Measurements from ENCODE around the gene TRDMT1. TPM values are rescaled to one million over a fixed set of nuclear protein-coding genes. Genes with fewer than 3 reads are reported as not detected.

The TRDMT1 gene
- total RNA-seq, 1 donor from 2014 or later, result 5.9 TPM

DNA sequence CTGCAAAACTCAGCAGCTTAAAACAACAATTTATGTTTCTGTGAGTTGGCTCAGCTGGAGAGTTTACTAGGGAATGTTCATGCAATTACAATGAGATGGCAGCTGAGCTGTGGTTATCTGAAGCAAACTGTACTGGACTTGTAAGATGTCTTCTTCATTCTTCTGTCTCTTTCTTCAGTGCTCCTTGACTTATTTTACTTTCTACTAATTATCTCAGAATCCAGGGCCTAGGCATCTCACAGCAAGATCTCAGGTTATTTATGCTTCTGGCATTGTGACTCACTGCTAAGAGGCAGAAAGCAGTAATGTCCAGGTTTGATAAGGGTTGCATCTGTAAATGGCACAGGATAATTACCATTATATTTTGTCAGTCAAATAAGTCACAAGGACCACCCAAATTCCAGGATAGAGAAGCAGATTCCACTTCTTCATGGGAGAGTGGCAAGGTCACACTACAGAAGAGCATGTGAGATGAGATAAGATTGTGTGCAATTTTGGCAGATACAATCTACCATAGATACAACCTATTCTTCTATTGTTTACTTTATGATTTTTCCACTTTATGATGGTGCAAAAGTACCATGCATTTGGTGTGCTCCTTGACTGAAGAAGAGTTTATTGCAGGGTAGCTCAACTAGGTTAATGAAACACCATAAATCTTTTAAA is 43.4 kb upstream of the TRDMT1 start:
- H2AFZ ChIP-seq (ENCODE audit: low read depth, low read length), result no peak overlapping the region
- no peak overlapping the region for H3K9ac ChIP-seq (ENCODE audit: low read length)
- FAIRE-seq (peak; percentile 80), DNase-seq (ENCODE audit: low read depth) (no peak)
- no peak overlapping the region for H3K4me2 ChIP-seq (ENCODE audit: low read length)
- H3K36me3 Mint-ChIP-seq (ENCODE audit: low read depth, unreplicated experiment), result peaks cover 5% of the 10 kb centered on the region
- peaks cover 5% of the 10 kb centered on the region for H3K9me3 ChIP-seq (ENCODE audit: insufficient read depth, low read depth, low read length)
- no peaks in the 10 kb centered on the region for H3K27me3 ChIP-seq (ENCODE audit: insufficient read depth, low read length)
- no peak overlapping the region for H3K4me3 ChIP-seq (ENCODE audit: insufficient read depth, low read depth, low read length)
- TF ChIP-seq EZH2 (IDR thresholded peaks at IDR 0.05; ENCODE audit: insufficient read depth, low read length), result no peak
- no peak for TF ChIP-seq CTCF (IDR thresholded peaks at IDR 0.05; ENCODE audit: insufficient read depth, low read depth, low read length)
- H3K9me3 Mint-ChIP-seq (ENCODE audit: unreplicated experiment), result peaks cover 6% of the 10 kb centered on the region
- H3K27ac Mint-ChIP-seq (ENCODE audit: unreplicated experiment), result no peak overlapping the region
- H3K4me3 Mint-ChIP-seq (ENCODE audit: unreplicated experiment), result no peak overlapping the region
- H3K4me1 Mint-ChIP-seq (ENCODE audit: low read depth, unreplicated experiment), result peaks cover 3% of the 10 kb centered on the region
- H3K79me2 ChIP-seq (ENCODE audit: insufficient read depth, low read length), result no peaks in the 10 kb centered on the region
- no peak overlapping the region for H3K27ac ChIP-seq (ENCODE audit: low read depth, low read length)
- H3K27me3 Mint-ChIP-seq (ENCODE audit: low read depth, unreplicated experiment), result no peaks in the 10 kb centered on the region
- H3K4me1 ChIP-seq (ENCODE audit: insufficient read depth, low read length), result peaks cover 5% of the 10 kb centered on the region
- H4K20me1 ChIP-seq (ENCODE audit: insufficient read depth, low read length), result no peaks in the 10 kb centered on the region
- no peaks in the 10 kb centered on the region for H3K36me3 ChIP-seq (ENCODE audit: insufficient read depth, low read length)

- peaks cover 5% of the 10 kb centered on the region for H3K4me1 Mint-ChIP-seq (ENCODE audit: low read depth, unreplicated experiment)
- no peak overlapping the region for H3K4me3 Mint-ChIP-seq (ENCODE audit: unreplicated experiment)
- Histone ChIP-seq H3K9me3 (ENCODE audit: insufficient read depth, low read depth, low read length) (peaks cover 5% of the 10 kb centered on the region), H4K20me1 (ENCODE audit: insufficient read depth, low read length) (peaks cover 19% of the 10 kb centered on the region), H3K27me3 (ENCODE audit: insufficient read depth, low read length) (no peaks in the 10 kb centered on the region), H3K4me3 (ENCODE audit: insufficient read depth, low read depth, low read length) (no peak overlapping the region), H2AFZ (ENCODE audit: low read depth, low read length) (no peak overlapping the region), H3K27ac (ENCODE audit: low read depth, low read length) (no peak overlapping the region), H3K4me2 (ENCODE audit: low read length) (no peak overlapping the region), H3K4me1 (ENCODE audit: insufficient read depth, low read length) (peaks cover 5% of the 10 kb centered on the region), H3K9ac (ENCODE audit: low read length) (no peak overlapping the region), H3K36me3 (ENCODE audit: insufficient read depth, low read length) (peaks cover 8% of the 10 kb centered on the region), H3K79me2 (ENCODE audit: insufficient read depth, low read length) (no peaks in the 10 kb centered on the region)
- no peaks in the 10 kb centered on the region for H3K27me3 Mint-ChIP-seq (ENCODE audit: low read depth, unreplicated experiment)
- FAIRE-seq (no peak), DNase-seq (ENCODE audit: low read depth) (no peak)
- TF ChIP-seq CTCF (IDR thresholded peaks at IDR 0.05; ENCODE audit: insufficient read depth, low read depth, low read length) (no peak), EZH2 (IDR thresholded peaks at IDR 0.05; ENCODE audit: insufficient read depth, low read length) (no peak)
- peaks cover 8% of the 10 kb centered on the region for H3K36me3 Mint-ChIP-seq (ENCODE audit: low read depth, unreplicated experiment)
- H3K9me3 Mint-ChIP-seq (ENCODE audit: unreplicated experiment), result peaks cover 4% of the 10 kb centered on the region
- no peak overlapping the region for H3K27ac Mint-ChIP-seq (ENCODE audit: unreplicated experiment)
Measured at GRCh38 chr10:17241611-17242333, 40.3 kb upstream of the TRDMT1 start.

- Mint-ChIP-seq H3K27me3 (ENCODE audit: low read depth, unreplicated experiment) (no peaks in the 10 kb centered on the region), H3K27ac (ENCODE audit: unreplicated experiment) (no peak overlapping the region), H3K9me3 (ENCODE audit: unreplicated experiment) (peaks cover 2% of the 10 kb centered on the region), H3K4me1 (ENCODE audit: low read depth, unreplicated experiment) (peaks cover 11% of the 10 kb centered on the region), H3K4me3 (ENCODE audit: unreplicated experiment) (peak overlapping the region; percentile 6), H3K36me3 (ENCODE audit: low read depth, unreplicated experiment) (peaks cover 15% of the 10 kb centered on the region)
- H3K79me2 ChIP-seq (ENCODE audit: insufficient read depth, low read length), result no peaks in the 10 kb centered on the region
- DNase-seq (ENCODE audit: low read depth), result no peak
- H3K9ac ChIP-seq (ENCODE audit: low read length), result no peak overlapping the region
- peaks cover 5% of the 10 kb centered on the region for H3K9me3 ChIP-seq (ENCODE audit: insufficient read depth, low read depth, low read length)
- no peak for FAIRE-seq
- H3K4me1 ChIP-seq (ENCODE audit: insufficient read depth, low read length), result peaks cover 5% of the 10 kb centered on the region
- no peak overlapping the region for H2AFZ ChIP-seq (ENCODE audit: low read depth, low read length)
- no peaks in the 10 kb centered on the region for H3K27me3 ChIP-seq (ENCODE audit: insufficient read depth, low read length)
- no peak overlapping the region for H3K4me3 ChIP-seq (ENCODE audit: insufficient read depth, low read depth, low read length)
- no peak overlapping the region for H3K27ac ChIP-seq (ENCODE audit: low read depth, low read length)
- no peak overlapping the region for H3K4me2 ChIP-seq (ENCODE audit: low read length)
- H4K20me1 ChIP-seq (ENCODE audit: insufficient read depth, low read length), result peaks cover 31% of the 10 kb centered on the region
- TF ChIP-seq EZH2 (IDR thresholded peaks at IDR 0.05; ENCODE audit: insufficient read depth, low read length), result no peak
- H3K36me3 ChIP-seq (ENCODE audit: insufficient read depth, low read length), result peaks cover 19% of the 10 kb centered on the region
Measured at GRCh38 chr10:17240616-17241015, 39.1 kb upstream of the TRDMT1 start.
